ENCODE results near the gene APOO.

- TF ChIP-seq POLR2A (IDR thresholded peaks at IDR 0.05; ENCODE audit: low read depth, low read length) (no peak), POLR2AphosphoS5 (IDR thresholded peaks at IDR 0.05; ENCODE audit: low read depth, low read length) (no peak), POU2F2 (IDR thresholded peaks at IDR 0.05; ENCODE audit: low read depth, low read length) (no peak), TAF1 (IDR thresholded peaks at IDR 0.05; ENCODE audit: low read depth, low read length) (no peak)
Measured at GRCh38 chrX:23890933-23891332, 16.8 kb downstream of the APOO start.
